ENCODE results near the gene DCUN1D3.

Gene DCUN1D3

GRCh38 chr16:20918486-20919239 is 18.5 kb upstream of the DCUN1D3 start:
- no peak for DNase-seq

- no peak for DNase-seq
These were observed 16.8 kb upstream of the DCUN1D3 start for GRCh38 chr16:20916942-20917341.

- no peak for DNase-seq
These were observed 16.1 kb upstream of the DCUN1D3 start for GRCh38 chr16:20916289-20916688.

- no peak for DNase-seq
These were observed 11.2 kb upstream of the DCUN1D3 start for GRCh38 chr16:20911361-20911760.

- no peak for DNase-seq
These were observed 10.7 kb upstream of the DCUN1D3 start for GRCh38 chr16:20910781-20911321.

- DNase-seq, result no peak
These were observed 6.4 kb upstream of the DCUN1D3 start for GRCh38 chr16:20906341-20907255.

- DNase-seq, result no peak
These were observed 5.4 kb upstream of the DCUN1D3 start for GRCh38 chr16:20905576-20905975.

- DNase-seq, result no peak
These were observed 4.4 kb upstream of the DCUN1D3 start for GRCh38 chr16:20904507-20905081.

GRCh38 chr16:20903899-20904506 is 3.8 kb upstream of the DCUN1D3 start:
- DNase-seq, result no peak

GRCh38 chr16:20903116-20903898 is 3.1 kb upstream of the DCUN1D3 start:
- no peak for DNase-seq

GRCh38 chr16:20902426-20902825 is 2.3 kb upstream of the DCUN1D3 start:
- no peak for DNase-seq

- DNase-seq, result peak; percentile 30
These were observed 1.4 kb upstream of the DCUN1D3 start for GRCh38 chr16:20901436-20902112.

GRCh38 chr16:20901068-20901435 is 894 bp upstream of the DCUN1D3 start:
- no peak for DNase-seq

- no peak for DNase-seq
These were observed 470 bp downstream of the DCUN1D3 start for GRCh38 chr16:20899477-20900298.

GRCh38 chr16:20899071-20899470 is 1.1 kb downstream of the DCUN1D3 start:
- no peak for DNase-seq

- no peak for DNase-seq
These were observed 2.2 kb downstream of the DCUN1D3 start for GRCh38 chr16:20897922-20898321.

- DNase-seq, result no peak
These were observed 2.8 kb downstream of the DCUN1D3 start for GRCh38 chr16:20897253-20897897.

GRCh38 chr16:20894388-20894787 is 5.8 kb downstream of the DCUN1D3 start:
- DNase-seq, result no peak

GRCh38 chr16:20889625-20890275 is 10.4 kb downstream of the DCUN1D3 start:
- DNase-seq, result no peak

GRCh38 chr16:20887207-20887606 is 13.0 kb downstream of the DCUN1D3 start:
- no peak for DNase-seq
